ENCODE results near the gene CYRIA.

DNA sequence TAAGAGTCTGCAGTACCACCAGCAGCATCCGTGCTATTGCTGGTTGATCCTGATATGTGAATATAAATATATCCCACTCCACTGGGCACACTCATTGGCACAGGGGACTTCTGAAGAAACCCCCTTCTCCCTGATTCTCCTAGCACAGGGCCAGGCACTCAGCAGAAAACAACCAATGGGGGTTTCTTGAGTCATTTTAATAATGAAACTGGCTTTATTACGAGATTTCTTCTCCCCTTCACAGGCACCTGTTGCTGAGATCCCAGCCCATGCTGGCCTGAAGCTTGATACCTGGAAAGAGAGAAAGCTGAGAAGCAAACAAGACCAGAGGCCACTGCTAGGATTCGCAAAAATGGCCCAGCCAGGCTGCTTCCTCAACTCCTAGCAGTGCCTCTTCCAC is 17.9 kb upstream of the CYRIA start:
- TF ChIP-seq CTCF (IDR thresholded peaks at IDR 0.05) (no peak), POLR2A (IDR thresholded peaks at IDR 0.05) (no peak)

Measured in testis (tissue), 2 donors.